Epithelial cell of esophagus (primary cell): ENCODE results near the gene PDC.
A peak's percentile ranks its signal among the peaks of the same experiment; 100 is the strongest.

Experiments
- DNase-seq: peaks from one replicate; pipeline ENCODE4 v3.0.0; 2010; ENCODE audit warnings: low read depth
- H3K4me3 ChIP-seq: 2 replicates; pipeline ENCODE4 v1.5.1; 2011; ENCODE audit warnings: mild to moderate bottlenecking, low read length, control low read depth
- CTCF ChIP-seq: IDR thresholded peaks from 2 replicates; pipeline ENCODE4 v1.5.1; 2011; ENCODE audit warnings: low read depth, mild to moderate bottlenecking, low read length, control low read depth, inconsistent platforms; ENCODE audit not compliant: insufficient read depth; ENCODE audit errors: missing control alignments

The PDC gene

DNA sequence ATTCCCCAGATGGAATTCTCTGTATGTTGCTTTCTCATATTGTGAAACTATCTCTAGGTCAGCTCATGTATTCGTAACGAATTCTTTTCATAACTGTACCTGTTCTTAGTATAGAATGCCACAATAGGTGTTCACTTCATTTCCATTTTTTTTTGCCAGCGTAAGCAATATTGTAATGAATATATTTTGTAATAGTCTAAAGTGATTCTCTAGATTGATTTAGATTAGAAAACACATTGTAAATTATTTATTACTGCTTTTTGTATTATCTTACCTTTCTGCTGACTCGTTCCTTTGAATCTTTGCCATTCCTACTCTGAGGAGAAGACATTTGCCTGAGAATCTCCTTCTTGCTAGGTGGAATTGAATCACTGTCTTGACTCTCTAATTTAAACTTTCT, 14.8 kb downstream of the PDC start:
- peak; percentile 33 for DNase-seq
- H3K4me3 ChIP-seq = no peak overlapping the region
- TF ChIP-seq CTCF = no peak

GRCh38 chr1:186443638-186444037, 17.3 kb downstream of the PDC start:
- TF ChIP-seq CTCF = no peak

GRCh38 chr1:186442651-186443375, 18.1 kb downstream of the PDC start:
- H3K4me3 ChIP-seq = no peak overlapping the region
- DNase-seq = no peak
- TF ChIP-seq CTCF = no peak

More at GRCh38 chr1:186443638-186444037, 17.3 kb downstream of the PDC start:
- no peak for DNase-seq
- no peak overlapping the region for H3K4me3 ChIP-seq

DNA sequence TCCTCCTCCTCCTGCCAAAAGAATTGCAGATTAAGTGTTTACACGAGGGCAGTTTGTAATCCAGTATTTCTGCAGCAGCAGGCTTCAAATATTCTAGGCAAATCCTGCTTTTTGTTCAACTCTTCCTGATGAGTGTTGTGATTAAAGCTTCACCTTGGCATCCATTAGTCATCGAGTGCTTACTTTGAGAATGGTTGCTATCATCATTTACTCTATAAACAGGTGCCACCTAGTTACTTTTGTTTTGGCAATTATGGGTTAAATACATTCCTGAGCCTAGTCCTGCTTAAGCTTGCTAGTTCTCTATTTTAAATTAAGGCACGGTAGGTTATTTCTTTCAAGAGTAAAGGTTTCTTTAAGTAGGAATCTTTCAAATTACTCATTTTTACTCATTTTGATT, 20.3 kb downstream of the PDC start:
- DNase-seq = peak; percentile 79
- TF ChIP-seq CTCF = no peak
- no peak overlapping the region for H3K4me3 ChIP-seq

DNA sequence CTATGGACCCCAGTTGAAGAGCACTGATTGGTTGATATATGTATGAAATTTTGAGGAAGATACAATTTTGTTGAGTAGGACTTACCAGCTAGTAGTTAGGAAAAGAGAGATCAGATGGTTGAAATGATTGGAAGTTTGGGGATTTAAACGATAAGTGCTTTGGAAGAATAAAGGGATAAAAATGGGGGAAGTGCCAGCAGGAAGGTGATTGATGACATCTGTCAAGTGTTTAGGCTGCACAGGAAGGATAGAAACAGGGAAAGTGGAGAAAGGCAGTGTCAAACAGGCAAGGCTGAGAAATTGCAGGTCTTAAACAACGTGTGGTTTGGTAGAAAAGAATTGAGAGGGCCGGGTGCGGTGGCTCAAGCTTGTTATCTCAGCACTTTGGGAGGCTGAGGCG, 22.3 kb downstream of the PDC start:
- no peak for TF ChIP-seq CTCF
- no peak for DNase-seq
- H3K4me3 ChIP-seq = no peak overlapping the region

DNA sequence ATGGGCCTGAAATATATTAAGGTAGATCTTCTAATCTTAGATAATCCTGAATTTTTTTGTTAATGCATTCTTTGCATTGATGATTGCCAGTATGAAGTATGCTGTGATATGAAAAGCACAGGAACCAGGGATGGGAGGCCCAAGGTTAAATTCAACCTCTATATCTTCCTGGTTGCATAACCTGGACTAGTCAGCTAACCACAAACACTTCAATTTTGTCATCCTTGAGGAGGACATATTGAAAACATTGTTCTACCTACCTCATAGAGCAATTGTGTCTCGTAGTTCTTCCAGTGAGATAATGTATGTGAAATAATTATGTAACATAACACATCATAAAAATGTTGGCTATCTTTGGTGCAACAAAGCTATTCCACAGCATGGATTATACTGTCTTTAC, 25.6 kb downstream of the PDC start:
- DNase-seq = peak; percentile 71
- H3K4me3 ChIP-seq = no peak overlapping the region
- no peak for TF ChIP-seq CTCF

- H3K4me3 ChIP-seq = no peak overlapping the region
- peak; percentile 24 for DNase-seq
- no peak for TF ChIP-seq CTCF
Observed at GRCh38 chr1:186429017-186429416, 31.9 kb downstream of the PDC start.
